Stimulated activated CD8-positive, alpha-beta memory T cell treated with anti-CD3 and anti-CD28 coated beads, Interleukin-4, amount 100 ng/mL, for 24 hours (primary cell): ENCODE results near the gene PBRM1.
"Not testable (repeated sequence)": the region's sequence is repeated elsewhere in the genome, so short reads cannot be mapped to it uniquely, and the experiment has no call there.

Source experiments
- DNase-seq: peaks from one replicate; pipeline ENCODE4 v3.0.0-alpha.2; 2020; ENCODE audit warnings: low read depth

PBRM1 gene

DNA sequence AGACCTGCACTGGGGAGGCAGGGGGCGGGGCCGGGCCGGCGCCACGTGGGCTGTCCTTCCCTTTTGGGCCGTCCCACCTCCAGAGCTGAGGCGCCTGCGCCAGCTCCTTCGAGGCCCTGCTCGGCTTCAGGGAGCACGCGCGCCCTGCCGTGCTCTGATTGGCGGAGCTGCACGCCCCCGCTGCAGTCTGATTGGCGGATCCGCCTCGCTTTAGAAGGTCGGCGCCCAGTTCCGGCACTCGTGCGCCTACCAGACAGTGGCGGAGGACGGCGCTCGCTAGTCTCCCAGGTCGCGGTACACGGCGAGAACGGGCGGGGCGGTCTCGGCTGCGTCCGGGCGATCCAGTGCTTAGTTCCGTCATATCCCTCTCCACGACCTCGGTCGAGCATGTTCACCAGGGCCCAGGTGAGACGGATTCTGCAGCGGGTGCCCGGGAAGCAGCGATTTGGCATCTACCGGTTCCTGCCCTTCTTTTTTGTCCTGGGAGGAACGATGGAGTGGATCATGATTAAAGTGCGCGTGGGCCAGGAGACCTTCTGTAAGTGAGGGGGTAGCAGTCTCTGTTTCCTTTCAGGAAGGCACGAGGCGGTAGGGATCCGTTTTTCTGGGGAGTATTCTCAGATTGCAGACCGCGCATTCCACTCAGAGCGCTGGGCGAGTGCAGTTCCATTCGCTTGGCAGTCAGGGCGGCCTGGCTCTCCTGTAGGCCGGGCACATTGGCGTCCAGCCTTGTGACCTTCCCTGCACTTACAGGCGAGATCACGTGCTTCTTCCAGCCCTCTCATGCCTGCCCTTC lies 149.1 kb downstream of the PBRM1 start, which contains the start of gene UQCC5:
Gene UQCC5, plus strand, starts transcription at position 237 of the 796 bp plus-strand sequence. Its CDS starts 151 bp downstream, at position 388.
- peak; percentile 95 for DNase-seq

DNA sequence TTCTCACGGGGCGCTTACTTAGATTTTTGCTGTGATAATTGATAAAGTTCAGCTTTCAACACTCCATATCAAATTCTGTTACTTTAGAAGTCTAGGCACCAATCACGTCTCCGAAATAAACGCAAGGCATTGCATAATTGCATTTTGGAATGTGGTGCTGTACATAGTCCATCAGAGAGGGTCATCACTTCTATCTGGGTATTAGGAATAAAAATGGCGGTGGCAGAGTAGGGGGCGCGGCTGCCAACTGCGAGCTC lies 149.7 kb downstream of the PBRM1 start:
- DNase-seq, result no peak

DNA sequence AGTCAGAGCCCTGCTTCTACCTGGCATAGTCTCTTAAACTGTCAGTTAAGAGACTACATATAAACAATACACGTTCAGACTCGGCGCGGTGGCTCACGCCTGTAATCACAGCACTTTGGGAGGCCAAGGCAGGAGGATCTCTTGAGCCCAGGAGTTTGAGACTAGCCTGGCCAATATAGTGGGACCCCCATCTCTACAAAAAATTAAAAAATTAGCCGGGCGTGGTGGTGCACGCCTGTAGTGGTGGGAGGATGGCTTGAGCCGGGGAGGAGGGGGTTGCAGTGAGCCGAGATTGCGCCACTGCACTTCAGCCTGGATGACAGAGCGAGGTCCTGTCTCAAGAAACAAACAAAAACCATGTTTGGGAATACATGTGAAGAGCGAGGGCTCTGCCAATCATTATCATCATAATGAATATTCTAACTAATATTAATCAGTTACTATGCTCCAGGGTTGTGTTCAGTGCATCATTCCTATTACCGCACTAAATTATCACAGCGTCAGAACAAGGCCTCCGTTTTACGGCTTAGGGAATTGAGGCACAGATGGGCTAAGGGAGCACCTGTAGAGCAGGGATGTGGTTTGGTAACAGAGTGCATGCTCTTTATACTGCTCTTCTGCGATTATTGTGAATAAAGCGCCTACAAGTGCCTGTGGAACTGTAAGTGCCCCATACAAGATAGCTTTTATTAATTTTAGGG lies 150.2 kb downstream of the PBRM1 start:
- DNase-seq, result no peak

DNA sequence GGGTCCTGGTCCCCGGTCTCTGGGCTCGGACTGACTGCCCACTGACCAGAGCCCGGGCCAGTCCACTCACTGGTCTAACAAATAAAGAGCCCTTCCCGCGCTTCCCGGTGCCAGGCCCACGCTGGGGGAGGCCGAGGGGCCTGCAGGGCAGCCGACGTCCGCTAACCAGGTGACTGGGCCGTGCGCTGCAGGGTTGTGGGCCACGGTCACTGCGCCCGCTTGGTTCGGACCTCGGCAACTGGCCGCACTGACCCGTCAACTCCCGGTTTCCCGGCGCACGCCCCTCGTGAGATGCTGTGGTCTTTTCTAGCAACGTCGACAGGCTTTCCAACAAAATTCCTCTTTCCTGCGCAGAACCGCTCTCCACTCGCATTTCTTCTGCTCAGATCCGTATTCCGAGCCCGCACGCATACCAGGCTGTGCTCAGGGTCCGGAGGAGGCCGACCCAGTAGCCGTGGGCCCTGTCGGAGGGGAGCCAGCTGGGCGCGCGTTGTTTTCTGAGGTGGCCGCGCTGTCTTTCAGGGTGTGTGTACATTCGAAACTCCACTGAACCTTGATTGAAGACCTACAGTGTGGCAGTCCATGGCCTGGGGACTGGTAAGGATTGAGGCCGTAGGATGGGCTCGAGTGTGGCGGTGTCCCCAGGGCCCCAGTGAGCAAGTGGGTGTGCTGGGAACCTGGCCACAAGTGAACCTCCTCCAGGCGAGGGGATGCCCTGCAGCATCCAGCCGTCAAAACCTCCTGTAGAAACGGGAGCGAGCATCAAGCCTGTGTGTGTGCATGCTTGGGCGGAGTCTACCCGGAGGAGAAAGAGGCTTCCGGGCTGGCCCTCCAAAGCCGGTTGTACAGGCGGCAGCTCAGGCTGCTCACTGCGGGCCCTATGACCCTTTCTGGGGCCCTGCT lies 151.2 kb downstream of the PBRM1 start:
- no peak for DNase-seq

DNA sequence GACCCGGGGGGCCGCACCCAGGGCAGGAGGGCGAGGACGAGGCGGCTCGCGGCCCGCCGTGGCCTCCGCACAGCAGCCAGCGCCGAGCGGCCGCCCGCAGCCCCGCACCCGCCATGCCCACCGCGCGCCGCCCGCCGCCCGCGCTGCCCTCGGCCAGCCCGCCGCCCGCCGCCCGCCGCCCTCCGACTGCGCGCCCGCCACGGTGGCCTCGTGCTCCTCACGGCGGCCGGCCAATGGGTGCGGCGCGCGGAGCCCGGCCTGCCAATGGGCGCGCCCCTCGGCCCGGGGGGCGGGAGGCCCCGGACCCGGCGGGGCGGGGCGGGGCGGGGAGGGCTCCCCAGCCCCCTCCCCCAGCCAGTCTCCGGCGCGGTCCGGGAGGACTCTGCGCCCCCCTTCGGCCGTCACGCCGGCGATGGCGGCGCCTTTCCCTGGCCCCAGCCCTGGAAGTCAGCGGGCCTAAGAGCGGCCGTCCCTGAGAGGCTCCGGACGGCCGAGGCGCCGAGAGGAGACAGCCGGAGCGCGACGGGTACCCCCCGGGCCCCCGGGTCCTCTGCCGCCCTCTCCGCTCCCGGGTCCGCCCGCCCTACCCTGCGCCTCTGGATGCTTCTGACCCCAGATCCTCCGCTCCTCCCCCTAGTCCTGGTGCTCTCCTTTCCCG lies 152.0 kb downstream of the PBRM1 start, which contains the start of gene NT5DC2:
Gene NT5DC2, minus strand, starts transcription at position 235 of the 658 bp plus-strand sequence. Its CDS starts 120 bp downstream, at position 115.
- DNase-seq, result peak; percentile 56

DNA sequence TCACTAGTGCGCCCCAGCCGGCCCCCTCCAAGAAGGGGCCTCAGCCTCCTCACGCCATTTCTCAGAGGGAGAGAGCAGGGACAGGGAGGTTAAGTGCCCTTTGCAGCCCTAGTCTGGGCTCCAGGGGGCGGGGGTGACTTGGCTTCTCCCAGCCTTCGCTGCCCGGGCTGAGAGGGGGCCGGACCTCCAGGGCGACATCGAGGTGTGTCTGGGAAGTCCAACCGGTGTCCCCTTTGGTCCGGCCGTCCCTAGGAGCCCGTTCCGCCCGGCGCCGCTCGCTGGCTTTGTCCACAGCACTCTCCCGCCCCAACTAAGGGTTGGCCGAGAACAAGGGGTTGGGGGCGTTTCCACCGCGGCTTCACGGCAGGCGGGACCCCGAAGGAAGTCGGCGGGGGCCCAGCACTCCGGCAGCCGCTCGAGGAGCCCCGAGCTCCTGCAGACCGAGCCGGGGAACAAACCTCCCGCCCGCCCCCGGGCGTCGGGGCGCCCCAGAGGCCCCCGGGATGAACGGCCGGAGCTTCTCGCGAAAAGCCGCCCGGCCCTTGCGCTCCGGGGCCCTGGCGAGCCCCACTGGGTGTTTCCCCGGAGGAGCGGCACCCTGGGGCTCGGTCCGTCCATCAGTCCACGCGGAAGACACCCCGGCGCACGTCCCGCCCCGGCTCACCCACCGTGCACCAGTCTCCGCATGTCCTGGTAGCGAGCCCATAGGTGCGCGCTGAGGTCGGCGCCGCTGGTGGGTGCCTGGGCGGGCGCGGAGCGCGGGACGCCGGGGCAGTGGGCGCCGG lies 152.7 kb downstream of the PBRM1 start:
- DNase-seq, result no peak

DNA sequence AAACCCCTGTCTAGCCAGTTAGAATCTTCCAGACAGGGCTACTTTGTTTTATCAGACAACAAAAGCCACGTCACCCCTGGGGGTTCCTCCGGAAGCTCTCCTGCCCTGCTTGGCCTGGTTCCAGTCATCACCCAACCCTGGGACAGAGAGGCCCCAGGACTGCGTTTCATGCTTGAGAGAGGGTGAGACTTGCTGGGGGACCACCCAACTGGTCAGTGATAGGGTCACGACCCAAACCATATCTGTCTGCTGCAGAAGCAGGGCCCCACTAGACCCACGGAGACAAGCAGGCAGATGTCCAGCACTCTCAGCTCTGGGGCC lies 153.2 kb downstream of the PBRM1 start:
- no peak for DNase-seq

DNA sequence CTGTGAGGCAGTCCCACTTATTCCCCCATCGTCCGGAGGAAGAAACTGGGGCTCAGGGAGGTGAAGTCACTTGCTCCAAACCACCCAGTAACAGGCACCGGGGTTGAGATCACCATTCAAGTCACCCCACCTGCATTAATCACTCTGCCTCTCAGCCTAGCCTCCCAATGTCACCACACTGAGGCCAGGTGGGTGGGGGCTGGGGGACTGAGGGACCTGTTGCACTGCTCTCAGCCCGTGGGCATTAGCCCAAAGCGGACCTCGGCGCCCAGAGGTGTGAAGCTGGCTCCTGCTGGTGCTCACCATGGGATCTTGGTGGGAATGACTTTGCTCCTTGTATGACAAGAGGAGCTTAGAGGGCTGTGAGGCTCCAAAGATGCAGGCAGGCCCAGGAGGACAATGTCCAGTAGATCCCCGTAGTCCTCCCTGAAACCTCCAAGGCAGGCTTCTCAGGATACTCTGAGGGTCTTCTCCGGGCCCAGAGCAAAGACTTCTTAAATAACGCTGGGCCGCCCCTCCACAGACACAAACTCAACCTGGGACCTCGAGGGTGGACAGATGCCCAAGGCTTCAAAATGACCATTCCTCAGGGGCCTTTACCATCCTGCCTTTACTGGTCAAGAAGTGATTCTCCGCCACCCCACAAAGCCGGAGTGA lies 153.7 kb downstream of the PBRM1 start:
- no peak for DNase-seq

DNA sequence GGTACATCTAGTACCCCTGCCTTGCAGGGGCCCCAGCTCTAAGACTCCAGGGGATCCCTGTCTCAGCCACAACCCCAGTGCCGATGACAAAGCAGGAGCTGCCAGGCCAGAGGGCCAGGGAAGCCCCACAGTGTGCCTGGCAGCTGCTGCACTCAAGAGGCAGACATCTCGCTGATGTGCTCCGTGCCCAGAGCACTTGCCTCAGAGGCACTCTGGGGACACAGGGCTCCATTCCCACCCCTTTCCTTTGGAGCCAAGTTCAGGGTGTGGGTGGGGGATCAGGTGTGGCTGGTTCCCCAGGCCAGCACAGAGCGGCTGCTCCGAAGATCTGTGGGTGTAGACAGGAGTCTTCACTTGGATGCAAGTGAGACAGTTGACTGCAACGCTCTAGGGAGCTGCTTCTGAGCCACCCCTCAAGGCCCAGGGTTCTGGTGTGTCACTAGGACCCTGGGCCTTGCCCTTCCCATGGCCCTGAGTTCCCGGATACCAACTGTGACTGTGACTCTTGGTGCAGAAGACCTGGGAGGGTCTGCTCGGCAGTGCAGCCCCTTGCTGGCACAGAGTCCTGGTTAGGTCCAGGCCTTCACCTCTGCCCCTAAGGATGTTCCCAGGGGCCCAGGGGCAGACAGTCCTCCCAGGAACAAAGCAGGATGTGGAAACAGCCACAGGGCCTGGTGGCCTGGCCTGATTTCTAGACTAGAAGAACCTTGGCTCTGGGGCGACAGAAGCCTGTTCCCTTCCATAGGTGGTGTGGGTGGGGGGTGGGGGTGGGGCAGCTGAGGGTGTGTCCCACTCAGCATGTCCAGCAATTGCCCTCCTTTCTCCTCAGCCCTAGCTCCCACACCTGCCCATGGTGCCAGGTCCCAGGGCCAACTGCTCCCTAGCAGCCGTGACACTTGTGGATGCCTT lies 154.5 kb downstream of the PBRM1 start:
- DNase-seq, result no peak

DNA sequence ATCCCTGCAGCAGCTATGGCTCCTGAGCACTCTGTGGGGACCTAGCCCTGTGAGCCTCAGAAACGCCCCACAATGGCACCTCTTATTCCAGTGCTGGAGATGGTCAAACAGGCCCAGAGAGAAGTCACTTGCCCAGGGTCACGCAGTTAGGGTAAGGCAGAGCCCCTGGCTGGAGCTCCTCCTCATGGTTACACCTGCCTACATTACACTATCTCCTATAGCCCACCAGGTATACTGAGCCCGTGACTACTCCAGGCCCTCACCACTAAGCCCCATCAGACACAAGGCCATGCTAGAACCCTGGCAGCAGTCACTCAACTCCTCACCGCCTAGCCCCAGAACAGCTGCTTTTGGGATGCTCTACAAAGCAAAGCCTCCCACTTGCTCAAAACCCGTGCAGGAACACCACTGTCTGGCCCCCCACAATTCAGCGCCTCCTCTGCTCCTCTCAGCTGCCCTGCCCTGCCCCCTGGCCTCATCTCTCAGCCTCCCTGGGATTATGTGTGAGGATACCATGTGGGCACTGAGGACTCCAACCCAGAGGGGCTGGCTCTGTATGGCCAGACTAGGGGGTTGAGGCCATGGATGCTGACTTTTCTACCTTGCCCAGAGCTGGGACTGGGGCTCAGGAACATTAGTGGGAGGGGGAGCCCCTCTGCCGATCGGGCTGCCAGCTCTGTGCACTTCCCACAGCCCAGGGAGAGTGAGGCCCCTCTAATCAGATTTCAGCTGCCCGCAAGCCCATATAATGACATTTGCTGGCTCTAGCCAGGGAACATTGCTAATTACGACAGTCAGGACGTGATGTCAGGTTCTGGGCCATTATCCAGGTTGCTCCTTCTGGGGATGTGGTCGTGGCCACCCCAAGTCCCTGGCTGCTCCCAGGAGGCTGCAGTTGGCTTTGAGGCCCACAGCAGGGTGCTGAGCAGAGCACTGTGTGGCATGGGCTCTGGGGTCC lies 156.1 kb downstream of the PBRM1 start:
- no peak for DNase-seq

DNA sequence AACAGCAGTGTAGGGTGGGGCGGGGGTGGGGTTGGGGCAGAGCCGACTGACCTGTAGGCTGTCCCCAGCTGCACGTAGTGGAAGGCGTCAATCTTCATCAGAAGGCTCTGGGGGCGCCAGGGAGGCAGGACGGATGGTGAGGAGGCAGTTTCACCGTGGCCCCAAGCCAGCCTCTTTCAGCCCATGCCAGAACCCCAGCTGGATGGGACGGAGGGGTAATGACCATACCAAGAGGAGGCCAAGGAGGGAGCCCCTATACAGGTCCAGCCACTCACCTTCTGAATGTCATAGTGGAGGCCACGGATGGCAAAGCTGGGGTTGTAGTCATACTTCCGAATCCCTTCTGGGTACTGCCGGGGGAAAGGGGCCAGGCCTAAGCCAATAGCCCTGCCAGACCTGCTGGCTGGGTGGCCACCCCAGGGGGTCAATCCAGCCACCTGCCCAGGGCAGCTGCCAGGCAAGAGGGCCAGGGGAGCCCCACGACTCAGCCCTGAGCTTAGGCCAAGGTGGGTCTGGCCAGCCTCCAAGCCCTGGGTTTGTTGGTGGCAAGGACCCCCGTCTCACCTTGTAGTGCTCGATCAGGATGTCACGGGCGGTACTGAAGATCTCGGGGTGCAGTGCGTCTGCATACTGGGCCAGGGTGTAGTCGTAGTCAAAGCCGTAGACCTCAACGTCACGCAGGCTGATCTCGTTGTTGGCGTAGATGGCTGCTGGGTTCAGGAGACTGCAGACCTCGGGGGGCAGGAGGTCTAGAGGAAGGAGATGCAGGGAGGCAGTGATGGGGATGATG lies 156.9 kb downstream of the PBRM1 start:
- no peak for DNase-seq

DNA sequence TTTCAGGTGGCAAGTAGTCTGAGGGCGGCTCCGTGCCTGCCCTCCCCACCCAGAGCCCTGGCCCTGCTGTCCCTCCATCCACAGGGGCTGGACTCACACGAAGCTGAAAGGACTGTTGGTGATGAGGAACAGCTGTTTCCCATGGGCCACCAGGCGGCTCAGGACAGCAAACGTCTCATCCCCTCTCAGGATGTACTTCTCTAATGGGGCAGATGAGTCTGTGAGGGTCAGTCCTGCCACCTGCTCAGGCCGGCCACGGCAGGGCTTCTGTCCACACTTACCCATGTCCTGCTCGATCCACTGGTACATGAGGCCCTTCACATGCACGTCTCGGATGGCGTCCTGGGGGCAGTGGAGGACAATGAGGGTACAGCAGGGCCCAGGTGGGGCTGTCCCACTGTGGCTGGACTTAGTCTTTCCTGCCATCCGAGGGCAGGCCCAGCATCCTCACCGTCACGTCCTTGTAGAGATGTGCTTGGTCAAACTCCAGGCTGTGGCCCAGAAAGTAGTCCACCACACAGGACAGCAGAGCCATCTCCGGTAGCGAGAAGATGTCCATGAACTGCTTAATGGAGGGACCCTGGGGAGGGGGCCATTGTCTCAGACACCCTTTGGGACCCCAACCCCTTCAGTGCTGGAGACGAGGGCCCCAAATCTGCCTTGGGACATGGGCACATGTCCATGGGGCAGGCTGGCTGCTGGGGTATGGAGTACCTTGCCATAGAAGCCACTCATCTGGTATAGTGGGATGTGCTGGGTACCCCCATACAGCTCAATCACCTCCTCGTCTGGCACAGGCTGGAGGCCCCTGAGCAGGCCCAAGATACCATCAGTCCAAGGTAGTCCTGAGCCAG lies 157.8 kb downstream of the PBRM1 start:
- DNase-seq, result no peak

DNA sequence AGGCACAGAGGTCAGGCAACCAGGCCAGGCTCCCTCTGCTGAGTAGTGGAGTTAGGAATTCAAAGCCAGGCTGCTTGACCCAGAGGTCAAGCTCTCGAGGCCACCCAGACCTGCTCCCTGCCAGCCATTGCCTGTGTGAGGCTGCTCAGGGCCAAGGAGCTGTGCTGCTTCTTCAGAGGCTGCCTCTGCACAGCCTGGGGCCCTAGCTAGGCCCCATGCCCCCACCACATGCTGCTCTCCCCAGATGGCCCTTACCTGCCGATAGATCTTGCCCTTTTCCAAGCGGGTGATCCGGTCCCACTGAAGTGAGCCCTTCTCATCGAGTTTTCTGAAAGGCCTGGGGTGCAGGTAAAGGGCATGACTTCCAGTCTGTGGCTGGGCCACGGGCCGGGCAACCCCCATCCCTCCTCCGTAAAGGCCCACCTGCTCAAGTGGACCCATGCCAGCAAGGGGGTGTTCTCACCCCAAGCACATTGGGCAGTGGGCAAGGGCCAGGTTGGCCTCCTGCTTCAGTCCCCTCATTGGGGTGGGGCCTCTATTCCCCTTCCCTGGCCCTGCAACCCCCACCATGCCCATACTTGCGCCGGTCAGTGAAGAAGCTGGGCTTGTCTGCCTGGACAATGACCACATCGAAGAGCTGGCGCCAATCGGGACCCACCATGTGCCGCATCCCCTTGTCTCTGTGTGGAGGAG lies 158.5 kb downstream of the PBRM1 start:
- DNase-seq, result no peak

DNA sequence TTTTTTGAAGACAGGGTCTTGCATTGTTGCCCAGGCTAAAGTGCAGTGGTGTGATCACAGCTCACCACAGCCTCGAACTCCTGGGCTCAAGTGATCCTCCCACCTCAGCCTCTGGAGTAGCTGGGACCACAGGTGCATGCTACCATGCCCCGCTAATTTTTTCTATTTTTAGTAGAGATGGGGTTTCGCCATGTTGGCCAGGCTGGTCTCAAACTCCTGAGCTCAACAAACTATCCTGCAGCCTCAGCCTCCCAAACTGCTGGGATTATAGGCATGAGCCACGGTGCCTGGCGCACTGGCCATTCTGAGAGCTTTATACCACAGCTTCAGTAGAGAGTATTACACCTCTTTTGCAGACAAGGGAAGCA lies 159.1 kb downstream of the PBRM1 start:
- DNase-seq, result not testable (repeated sequence)

DNA sequence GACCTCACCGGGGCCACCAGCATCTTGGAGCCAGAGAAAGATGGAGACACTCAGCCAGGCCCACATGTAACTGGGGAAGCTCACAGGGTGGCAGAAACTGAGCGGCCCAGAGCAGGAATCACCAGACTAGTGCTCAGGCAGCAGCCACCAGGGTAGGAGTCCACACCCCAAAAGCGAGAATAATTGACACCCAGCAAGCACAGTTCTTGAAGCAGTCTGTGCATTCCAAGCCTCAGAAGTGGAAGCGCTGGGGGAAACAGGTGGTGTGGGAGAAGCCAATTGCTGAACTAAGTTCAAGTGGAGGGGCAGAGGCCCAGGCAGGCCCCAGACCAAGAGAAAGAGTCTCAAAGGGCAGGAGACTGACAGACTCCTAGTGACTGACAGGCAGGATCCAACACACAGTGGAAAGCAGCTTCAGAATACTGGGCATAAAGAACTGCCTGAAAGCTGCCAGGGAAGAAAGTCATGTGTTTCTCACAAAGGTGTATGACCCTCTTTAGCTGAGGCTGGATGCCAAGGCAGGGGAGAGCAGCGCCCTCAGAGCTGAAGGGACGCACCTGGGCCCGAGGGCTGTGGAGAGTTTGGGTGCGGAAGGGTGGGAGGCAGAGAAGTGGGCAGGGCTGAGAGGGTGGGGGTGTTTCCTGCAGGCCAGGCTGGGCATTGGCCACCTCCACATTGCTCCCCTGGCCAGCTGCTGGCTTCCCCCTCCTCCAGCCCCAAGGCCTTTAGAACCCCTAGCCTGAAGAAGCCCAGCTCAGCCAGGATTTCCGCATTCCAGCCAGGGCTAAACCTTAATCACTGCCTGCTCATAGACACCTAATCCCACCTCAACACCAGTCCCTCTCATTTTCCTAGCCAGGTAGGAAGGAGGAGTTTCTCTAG lies 159.8 kb downstream of the PBRM1 start:
- DNase-seq, result no peak
